ENCODE results near the gene CHMP2A.

DNA sequence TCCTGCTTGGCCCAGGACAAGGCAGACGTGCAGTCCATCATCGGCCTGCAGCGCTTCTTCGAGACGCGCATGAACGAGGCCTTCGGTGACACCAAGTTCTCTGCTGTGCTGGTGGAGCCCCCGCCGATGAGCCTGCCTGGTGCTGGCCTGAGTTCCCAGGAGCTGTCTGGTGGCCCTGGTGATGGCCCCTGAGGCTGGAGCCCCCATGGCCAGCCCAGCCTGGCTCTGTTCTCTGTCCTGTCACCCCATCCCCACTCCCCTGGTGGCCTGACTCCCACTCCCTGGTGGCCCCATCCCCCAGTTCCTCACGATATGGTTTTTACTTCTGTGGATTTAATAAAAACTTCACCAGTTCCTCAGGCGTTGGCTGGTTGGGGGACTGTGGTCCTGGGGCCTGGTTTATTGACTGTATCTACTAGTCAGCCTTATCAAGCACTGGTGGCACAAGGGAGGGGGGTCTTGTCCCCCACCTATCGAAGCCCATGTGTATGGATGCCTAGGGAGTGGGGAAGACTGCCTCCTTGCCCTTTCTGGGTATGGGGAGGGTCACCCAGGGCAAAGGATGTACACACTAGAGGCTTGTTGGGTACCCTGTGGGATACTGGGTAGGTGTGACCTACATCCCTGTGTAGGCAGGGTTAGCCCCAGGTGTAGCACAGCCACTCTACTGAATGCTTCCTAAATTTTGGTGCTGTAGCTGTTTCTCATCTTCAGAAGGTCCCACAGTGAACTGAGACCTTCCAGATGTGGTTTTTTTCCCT is 4.4 kb downstream of the CHMP2A start:
- TF ChIP-seq, protein P1, sequence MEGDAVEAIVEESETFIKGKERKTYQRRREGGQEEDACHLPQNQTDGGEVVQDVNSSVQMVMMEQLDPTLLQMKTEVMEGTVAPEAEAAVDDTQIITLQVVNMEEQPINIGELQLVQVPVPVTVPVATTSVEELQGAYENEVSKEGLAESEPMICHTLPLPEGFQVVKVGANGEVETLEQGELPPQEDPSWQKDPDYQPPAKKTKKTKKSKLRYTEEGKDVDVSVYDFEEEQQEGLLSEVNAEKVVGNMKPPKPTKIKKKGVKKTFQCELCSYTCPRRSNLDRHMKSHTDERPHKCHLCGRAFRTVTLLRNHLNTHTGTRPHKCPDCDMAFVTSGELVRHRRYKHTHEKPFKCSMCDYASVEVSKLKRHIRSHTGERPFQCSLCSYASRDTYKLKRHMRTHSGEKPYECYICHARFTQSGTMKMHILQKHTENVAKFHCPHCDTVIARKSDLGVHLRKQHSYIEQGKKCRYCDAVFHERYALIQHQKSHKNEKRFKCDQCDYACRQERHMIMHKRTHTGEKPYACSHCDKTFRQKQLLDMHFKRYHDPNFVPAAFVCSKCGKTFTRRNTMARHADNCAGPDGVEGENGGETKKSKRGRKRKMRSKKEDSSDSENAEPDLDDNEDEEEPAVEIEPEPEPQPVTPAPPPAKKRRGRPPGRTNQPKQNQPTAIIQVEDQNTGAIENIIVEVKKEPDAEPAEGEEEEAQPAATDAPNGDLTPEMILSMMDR (IDR thresholded peaks at IDR 0.05) = no peak
- TF ChIP-seq EP300 (IDR thresholded peaks at IDR 0.05) = no peak
